ENCODE results near the gene TMPRSS15.

DNA sequence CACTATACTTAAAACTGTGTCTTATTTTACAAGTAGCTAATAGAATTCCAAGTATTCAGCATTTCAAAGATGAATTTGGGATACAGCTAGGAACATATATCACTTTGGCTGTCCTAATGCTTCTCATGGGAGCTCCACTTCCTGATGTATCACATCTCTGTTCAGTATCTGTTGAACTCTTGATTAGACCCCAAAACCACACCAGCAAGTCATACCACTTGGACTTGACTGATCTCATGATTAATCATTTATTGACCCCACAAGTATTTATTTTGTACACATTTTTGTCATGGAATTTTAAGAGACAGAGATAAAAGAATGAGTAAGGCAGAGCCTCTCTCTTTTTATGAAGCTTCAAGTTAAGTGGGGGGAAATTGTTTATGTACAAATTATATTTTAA lies 30.0 kb downstream of the TMPRSS15 start:
- TF ChIP-seq, protein P1, sequence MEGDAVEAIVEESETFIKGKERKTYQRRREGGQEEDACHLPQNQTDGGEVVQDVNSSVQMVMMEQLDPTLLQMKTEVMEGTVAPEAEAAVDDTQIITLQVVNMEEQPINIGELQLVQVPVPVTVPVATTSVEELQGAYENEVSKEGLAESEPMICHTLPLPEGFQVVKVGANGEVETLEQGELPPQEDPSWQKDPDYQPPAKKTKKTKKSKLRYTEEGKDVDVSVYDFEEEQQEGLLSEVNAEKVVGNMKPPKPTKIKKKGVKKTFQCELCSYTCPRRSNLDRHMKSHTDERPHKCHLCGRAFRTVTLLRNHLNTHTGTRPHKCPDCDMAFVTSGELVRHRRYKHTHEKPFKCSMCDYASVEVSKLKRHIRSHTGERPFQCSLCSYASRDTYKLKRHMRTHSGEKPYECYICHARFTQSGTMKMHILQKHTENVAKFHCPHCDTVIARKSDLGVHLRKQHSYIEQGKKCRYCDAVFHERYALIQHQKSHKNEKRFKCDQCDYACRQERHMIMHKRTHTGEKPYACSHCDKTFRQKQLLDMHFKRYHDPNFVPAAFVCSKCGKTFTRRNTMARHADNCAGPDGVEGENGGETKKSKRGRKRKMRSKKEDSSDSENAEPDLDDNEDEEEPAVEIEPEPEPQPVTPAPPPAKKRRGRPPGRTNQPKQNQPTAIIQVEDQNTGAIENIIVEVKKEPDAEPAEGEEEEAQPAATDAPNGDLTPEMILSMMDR (IDR thresholded peaks at IDR 0.05), result no peak
- TF ChIP-seq EZH2phosphoT487 (IDR thresholded peaks at IDR 0.05), result no peak
